NCI-H2107 (cell line): Measurements from ENCODE around the gene XPO1.
"Not testable (repeated sequence)": the region's sequence is repeated elsewhere in the genome, so short reads cannot be mapped to it uniquely, and the experiment has no call there.

ENCODE experiments used
- DNase-seq: peaks from one replicate; lab custom pipeline; 2025; lab: John Stamatoyannopoulos, UW

The XPO1 gene

DNA sequence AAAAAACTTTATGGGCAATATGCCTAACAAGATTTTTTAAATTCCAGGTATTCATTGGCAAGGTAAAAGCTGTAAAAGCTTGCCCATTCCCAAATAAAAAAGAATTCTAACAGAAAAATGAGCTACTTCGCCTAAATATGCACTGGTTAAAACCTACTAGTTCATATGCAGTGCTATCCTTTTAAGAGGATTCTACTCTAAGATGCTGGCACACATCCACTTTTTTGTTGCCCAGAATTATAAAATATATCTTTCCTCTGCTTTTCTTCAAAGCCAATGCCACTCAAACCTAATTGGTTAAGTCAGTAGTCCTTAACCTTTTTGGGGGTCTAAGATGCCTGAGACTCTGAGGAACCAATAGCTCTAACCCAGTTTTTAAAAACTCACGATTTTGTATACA, 3.2 kb downstream of the XPO1 start:
- no peak for DNase-seq

DNA sequence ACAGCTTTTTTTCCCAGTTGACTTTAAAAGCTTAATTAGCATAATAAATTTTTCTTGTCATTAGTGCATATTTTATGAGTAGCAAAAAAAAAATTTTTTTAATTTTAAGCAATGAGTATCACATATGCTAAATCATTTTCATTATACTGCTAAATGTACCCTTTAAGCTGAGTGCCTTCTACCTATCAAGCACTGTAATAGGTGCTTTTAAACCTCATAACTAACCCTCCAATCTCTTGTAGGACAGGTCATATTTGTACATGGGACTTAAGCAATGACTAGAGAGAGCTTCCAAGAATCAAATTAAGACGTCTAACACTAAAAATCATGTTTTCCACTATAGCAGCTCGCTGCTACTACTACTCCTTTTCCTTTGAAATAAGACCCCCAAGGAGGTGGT, 7.4 kb downstream of the XPO1 start:
- no peak for DNase-seq

DNA sequence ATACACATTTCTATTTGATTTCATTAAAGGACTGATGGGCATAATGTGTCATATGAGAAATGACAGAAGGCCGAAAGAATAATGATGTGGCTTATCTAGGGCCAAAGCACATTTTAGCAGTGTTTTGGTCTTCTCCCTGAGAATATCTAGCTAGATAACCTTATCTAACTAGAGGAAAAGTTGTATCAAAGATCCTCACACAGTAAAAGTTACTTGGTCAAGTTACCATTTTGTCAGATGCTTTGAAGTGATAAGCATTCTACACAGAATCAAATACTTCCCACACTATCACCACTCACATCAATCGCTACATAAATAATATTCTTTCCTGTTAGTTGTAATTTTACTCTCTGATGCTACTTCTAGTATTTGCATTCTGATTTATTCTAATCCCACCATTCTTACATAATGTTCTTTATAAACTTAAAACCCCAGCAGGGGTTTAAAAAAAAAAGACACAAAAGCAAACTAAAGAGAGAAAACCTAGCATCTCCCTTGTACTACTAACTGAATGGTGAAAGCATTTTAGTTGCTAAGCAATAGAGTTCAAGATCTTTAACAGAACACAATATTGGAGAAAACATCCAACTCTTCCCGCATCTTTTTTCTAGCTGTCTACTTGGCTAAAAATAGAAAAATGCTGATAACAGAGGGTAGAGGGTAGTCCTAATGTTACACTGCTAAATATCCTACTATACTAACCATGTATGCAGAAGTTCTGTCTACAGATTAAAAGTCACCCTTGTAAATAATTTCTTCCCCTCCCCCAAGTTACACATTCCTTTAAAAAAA, 8.0 kb downstream of the XPO1 start:
- DNase-seq = no peak

- DNase-seq = no peak
These were observed 17.9 kb downstream of the XPO1 start for GRCh38 chr2:61520261-61520660.

DNA sequence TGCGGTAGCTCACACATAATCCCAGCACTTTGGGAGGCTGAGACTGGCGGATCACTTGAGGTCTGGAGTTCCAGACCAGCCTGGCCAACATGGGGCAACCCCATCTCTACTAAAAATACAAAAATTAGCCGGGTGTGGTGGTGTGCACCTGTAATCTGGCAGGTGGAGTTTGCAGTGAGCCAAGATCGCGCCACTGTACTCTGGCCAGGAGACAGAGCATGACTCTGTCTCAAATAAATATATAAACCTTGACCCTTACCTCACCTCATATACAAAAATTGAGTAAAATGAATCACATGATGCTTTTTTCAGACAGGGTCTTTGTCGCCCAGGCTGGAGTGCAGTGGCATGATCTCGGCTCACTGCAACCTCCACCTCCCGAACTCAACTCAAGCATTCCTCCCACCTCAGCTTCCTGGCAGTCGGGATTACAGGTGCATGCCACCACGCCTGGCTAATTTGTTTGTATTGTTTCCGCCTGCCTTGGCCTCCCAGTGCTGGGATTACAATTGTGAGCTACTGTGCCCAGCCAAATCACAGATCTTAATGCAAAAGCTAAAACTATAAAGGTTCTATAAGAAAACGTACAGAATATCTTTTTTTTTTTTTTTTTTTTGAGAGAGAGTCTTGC, 25.3 kb downstream of the XPO1 start:
- DNase-seq = no peak

DNA sequence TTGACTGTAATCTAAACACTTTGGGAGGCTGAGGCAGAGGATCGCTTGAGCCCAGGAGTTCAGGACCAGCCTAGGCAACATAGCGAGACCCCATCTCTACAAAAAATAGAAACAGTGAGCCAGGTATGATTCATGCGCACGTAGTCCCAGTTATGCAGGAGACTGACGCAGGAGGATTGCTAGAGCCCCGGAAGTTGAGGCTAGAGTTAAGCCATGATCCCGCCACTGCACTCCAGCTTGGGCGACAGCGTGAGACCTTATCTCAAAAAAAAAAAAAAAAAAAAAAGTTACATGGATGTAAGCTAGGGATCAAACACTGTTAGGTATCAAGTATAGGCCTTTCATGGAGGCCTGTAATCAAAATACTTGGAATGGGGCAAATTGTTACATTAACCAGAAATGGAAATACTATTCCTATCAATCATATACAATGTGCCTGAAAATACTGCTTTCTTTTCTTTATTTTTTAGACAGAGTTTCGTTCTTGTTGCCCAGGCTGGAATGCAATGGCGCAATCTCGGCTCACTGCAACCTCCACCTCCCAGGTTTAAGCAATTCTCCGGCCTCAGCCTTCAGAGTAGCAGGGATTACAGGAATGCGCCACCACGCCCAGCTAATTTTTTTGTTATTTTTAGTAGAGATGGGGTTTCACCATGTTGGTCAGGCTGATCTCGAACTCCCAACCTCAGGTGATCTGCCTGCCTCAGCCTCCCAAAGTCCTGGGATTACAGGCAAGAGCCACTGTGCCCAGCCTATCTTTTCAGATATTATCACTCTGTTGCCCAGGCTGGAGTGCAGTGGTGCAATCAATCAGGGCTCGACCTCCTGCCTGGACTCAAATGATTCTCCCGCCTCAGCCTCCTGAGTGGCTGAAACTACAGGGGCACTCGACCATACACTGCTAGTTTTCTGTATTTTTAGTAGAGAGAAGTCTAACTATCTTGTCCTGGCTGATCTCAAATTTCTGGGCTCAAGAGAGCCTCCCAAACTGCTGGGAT, 27.2 kb downstream of the XPO1 start:
- DNase-seq = no peak

DNA sequence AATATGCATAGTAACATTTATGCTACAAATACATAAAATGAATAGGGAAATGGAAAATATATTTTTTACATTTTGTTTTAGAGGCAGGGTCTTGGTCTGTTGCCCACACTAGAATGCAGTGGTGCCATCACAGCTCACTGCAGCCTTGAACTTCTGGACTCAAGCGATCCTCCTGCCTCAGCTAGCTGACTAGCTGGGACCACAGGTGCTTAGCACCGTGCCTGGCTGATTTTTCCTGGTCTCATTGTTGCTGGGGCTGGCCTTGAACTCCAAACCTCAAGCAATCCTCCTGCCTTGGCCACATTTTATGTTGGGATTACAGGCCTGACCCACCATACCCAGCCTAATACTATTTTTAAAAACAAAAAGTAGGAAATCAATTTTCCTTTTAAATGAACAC, 33.2 kb downstream of the XPO1 start:
- no peak for DNase-seq

DNA sequence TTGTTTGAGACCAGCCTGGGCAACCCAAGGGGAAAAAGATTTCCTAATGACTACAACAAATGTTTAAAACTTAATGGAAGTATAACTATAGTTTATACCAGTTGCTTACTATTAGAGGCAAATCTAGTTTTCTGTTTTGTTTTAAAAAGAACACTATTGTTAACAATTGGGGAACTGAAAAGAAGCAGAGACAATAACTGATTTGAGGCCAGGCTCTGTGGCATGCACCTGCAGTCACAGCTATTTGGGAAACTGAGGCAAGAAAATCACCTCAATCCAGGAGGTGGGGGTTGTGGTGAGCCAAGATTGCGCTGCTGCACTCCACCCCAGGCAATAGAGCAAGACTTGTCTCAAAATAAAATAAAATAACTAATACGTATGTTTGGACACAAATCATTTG, 39.1 kb downstream of the XPO1 start:
- DNase-seq = no peak

- DNase-seq = no peak
These were observed 44.6 kb downstream of the XPO1 start for GRCh38 chr2:61493523-61493942.

DNA sequence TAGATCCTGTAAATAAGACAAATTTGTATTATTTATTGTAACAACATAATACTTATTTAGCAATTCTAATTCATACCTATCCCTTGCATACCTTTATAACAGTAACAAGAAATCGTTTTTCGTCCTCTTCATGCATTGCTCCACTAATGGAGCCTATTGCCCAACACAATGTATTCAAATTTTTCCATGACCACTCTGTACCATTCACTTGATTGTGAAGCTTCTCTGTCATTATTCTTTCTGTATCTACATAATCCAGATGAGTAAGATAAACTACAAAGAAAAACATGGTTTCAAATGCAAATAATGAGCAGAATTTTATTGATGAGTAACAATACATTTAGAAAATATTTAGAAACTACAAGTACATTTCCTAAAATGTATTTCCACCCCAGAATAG, 45.7 kb downstream of the XPO1 start:
- no peak for DNase-seq

- no peak for DNase-seq
These were observed 52.9 kb downstream of the XPO1 start for GRCh38 chr2:61485281-61485680.

DNA sequence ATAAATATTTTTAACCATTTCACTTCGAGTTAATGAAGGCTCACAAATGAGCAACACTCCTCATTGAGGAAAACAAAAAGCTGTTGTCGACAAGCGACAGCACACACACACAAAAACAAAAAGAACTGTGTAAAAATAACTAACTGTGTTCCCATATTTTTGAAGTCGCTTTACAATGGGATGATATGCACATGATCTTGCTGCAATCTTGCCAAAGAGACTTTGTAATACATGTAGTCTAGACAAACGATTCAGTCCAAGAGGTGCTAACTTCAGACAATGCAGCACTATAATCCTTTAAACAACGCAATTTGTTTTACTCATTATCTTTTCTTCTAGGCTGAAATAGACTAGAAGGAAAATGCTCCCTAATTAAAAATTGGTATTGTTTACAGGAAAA, 60.1 kb downstream of the XPO1 start:
- no peak for DNase-seq

DNA sequence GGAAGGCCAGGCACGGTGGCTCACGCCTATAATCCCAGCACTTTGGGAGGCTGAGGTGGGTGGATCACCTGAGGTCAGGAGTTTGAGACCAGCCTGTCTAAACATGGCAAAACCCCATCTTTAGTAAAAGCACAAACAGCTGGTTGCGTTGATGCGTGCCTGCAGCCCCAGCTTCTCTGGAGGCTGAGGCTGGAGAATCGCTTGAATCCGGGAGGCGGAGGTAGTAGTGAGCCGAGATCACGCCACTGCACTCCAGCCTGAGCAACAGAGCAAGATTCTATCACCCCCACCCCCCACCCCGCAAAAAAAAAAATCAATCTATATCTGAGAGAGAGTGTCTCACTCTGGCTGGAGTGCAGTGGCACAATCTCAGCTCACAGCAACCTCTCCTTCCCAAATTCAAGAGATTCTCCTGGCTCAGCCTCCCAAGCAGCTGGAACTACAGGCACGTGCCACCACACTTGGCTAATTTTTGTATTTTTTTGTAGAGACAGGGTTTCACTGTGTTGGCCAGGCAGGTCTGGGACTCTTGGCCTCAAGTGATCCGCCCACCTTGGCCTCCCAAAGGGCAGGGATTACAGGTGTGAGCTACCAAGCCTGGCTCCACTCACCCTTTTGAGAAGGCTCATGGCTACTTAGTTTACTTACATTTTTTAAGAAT, 61.1 kb downstream of the XPO1 start:
- DNase-seq = not testable (repeated sequence)

GRCh38 chr2:61471905-61472805, 66.0 kb downstream of the XPO1 start:
- no peak for DNase-seq

DNA sequence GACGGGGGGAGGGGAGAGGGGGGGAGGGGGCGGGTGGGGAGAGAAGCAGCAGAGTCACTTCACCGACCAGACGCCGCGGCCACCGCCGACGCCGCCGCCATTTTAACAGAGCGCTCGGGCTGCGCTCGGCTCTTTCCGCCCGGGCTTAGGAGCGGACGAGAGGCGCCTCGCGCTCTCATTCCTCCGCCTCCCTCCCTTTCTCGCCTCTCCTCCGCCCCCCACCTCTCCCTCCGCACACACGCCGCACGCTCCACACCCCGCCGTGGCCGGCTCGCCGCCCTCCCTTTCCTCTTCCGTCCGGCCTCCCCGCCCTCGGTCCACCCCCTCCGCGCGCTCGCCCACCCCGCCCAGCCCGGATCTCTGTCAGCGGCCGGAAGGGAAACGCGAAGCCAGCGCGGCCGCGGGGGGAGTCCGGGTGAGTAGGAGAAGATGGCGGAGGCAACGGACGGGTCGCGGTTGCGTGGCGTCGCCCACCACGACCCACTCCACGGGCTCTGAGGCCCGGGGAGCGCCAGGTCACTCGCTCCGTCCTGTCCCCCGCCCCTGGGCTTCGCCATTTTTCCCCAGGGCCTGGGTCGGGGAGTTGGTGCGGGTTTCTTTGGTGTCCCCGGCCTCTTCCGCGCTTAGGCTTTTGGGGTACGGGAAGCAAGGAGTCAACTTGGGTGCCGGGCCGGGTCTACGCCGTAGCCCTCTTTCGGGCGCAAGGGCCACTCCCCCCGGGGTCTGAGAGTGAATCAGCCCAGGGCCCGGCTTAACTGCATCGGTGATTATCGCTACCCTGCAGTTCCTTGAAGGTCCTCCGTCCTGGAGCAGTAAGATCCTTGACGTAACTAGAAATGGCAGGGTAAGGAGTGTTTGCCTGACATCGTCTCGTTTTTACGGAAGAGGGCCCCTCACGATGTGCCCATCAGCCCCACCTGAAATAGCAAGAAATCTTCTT, 66.9 kb downstream of the XPO1 start, which contains the start of gene USP34:
Gene USP34 (minus strand): TSS at position 123 of the 940 bp plus-strand sequence. CDS start 395 bp downstream, outside the sequence.
- peak; percentile 90 for DNase-seq

DNA sequence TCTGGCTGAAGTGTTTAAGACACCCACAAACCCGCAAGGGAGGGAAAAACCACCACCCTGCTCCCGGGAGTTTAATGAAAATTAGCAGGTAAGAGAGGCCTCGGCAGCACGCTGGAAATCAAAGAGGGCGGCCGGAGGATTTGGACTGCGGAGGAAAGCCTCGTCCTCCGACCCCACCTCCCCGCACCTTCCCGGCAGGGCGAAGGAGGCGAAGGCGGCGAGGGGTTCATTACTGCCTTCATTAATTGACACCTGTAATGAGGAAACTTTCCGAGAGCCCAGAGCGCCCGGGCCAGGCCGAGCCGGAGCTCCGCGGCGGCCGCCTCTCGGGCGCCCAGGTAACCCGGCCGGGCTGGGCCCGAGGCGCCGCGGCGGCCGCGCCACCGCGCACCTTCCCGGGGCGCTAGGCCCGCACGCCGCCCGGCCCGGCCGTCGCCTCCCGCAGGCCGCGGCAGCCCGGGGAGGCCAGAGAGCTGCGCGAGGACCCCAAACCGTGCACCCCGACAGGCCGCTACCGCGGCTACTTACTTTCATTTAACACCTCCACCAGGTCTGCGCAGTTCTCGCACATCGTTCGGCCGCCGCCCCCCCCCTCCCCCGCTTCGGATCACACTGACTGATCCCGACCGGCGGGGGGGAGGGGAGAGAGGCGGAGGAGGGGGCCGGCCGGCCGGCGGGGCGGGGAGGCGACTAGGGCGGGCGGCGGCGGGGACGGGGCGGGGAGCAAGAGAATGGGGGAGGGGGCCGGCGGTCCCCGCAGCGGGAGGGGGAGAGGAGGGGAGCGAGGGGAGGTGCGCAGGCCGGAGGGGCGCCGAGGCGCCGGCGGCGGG, 67.8 kb downstream of the XPO1 start:
- peak; percentile 55 for DNase-seq

DNA sequence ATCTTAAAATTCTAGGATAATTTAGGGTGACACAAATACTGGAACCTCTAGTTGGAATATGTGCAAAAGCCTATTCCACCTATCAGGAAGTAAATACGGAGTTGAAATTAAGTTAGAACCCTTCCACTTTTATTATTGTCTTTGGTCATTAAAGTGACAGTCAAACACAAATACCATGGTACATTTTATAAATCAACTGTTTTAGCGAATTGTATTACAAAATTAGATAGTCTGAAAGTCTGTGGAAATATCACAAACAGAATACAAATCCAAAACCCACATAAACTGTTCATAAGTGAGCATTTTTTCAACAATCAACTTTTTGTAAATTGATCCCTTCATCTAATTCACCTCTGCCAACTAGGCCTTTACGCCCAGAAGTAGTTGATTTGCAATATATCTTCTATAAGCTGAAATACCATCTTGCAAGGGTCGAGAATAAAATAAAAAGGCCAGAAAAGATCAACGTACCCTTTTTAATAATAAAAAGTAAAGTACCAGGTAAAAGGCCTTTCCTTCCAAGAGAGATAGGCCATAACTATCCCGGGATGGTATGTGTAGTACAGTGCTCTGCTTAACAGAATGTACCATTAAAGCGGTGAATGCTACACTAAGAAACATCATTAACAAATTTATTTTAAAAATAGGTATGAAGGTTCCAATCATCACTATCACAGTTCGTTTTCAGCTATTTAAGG, 68.6 kb downstream of the XPO1 start:
- DNase-seq = no peak

GRCh38 chr2:61468231-61468630, 69.9 kb downstream of the XPO1 start:
- DNase-seq = not testable (repeated sequence)
